HepG2 (cell line): ENCODE measurements around the gene RFTN1. TPM values are rescaled to one million over a fixed set of nuclear protein-coding genes. Genes with fewer than 3 reads are reported as not detected.

Experiments
- ATAC-seq: fragments of 200-7000 bp; cut with Tn5 transposase; 3 replicates; pipeline ENCODE4 v1.9.1; 2020; ENCODE audit warnings: mild to moderate bottlenecking, moderate library complexity
- BruUV-seq: library from RNA; stranded (reverse); fragments of 400-500 nt; replicated peaks from 2 replicates; lab custom pipeline; 2021; lab: Mats Ljungman, UMichigan
- CTCF ChIA-PET: fragments of 300-600 bp; formaldehyde crosslinking; extraction: SDS; loops from one replicate; lab custom pipeline; 2021; ENCODE audit warnings: low total read pairs, inconsistent platforms, low intra/inter-chr PET ratio; lab: Yijun Ruan, JAX
- POLR2A ChIA-PET: fragments of 350-600 bp; sonication (Branson Sonifier 250); formaldehyde crosslinking; loops from one replicate; lab custom pipeline; 2020; ENCODE audit warnings: antibody characterized with exemption, inconsistent platforms; lab: Yijun Ruan, JAX
- DNase-seq: peaks from one replicate; pipeline ENCODE4 v3.0.0-alpha.2; 2015; ENCODE audit warnings: low spot score
- FAIRE-seq: peaks from 3 replicates; lab custom pipeline; 2011; peaks lifted over from hg19 to GRCh38; lab: Jason Lieb, UNC
- H2AFZ ChIP-seq: one replicate; pipeline ENCODE4 v1.6.1; 2011; ENCODE audit warnings: low read length, inconsistent platforms
- H3K27ac ChIP-seq: fragments of 300-600 bp; 3 replicates; pipeline ENCODE4 v1.8.0; 2011; ENCODE audit warnings: mixed run types, mild to moderate bottlenecking, mixed read lengths, low read length, inconsistent platforms; ENCODE audit not compliant: insufficient read depth; ENCODE audit errors: extremely low read length
- H3K27me3 ChIP-seq, 2 experiments: fragments of 200-600 bp in 1 of 2; 2 replicates in 1 of 2; 3 replicates in 1 of 2; pipeline versions ENCODE4 v1.6.0 to v1.8.0; 2011; ENCODE audit warnings: low read length in 2 of 2, mild to moderate bottlenecking in 2 of 2, moderate library complexity in 2 of 2, inconsistent platforms in 1 of 2; ENCODE audit not compliant: insufficient read depth in 2 of 2, control insufficient read depth in 1 of 2
- H3K36me3 ChIP-seq, 2 experiments: fragments of 200-600 bp in 1 of 2; replicated peaks in 1 of 2; 2 replicates in 1 of 2; 3 replicates in 1 of 2; pipeline versions ENCODE4 v1.5.1 to v1.8.0; 2011; ENCODE audit warnings: low read length in 2 of 2, inconsistent platforms in 1 of 2; ENCODE audit not compliant: insufficient read depth in 2 of 2, control insufficient read depth in 1 of 2
- H3K4me1 ChIP-seq: 2 replicates; pipeline ENCODE4 v1.5.1; 2012; ENCODE audit warnings: low read length, inconsistent platforms; ENCODE audit not compliant: insufficient read depth
- H3K4me2 ChIP-seq: 2 replicates; pipeline ENCODE4 v1.6.0; 2011; ENCODE audit warnings: low read depth, low read length, inconsistent platforms
- H3K4me3 ChIP-seq, 3 experiments: fragments of 200-600 bp in 1 of 3; sonication (generic), shearing (Covaris generic) in 1 of 3; replicated peaks in 1 of 3; 2 replicates each; pipeline ENCODE4 v1.5.1; 2011 to 2016; ENCODE audit warnings: low read length in 3 of 3, inconsistent platforms in 2 of 3, low read depth in 2 of 3, mild to moderate bottlenecking in 2 of 3, control low read depth in 1 of 3, mixed read lengths in 1 of 3; ENCODE audit not compliant: insufficient read depth in 1 of 3
- H3K79me2 ChIP-seq: one replicate; pipeline ENCODE4 v1.6.1; 2011; ENCODE audit warnings: low read length, inconsistent platforms; ENCODE audit not compliant: insufficient read depth
- H3K9ac ChIP-seq: 2 replicates; pipeline ENCODE4 v1.6.0; 2011; ENCODE audit warnings: mild to moderate bottlenecking, low read depth, low read length, inconsistent platforms; ENCODE audit not compliant: insufficient read depth
- H3K9me3 ChIP-seq: 2 replicates; pipeline ENCODE4 v1.5.1; 2012; ENCODE audit warnings: mild to moderate bottlenecking, low read length
- H4K20me1 ChIP-seq: 2 replicates; pipeline ENCODE4 v1.6.0; 2011; ENCODE audit warnings: inconsistent platforms, mild to moderate bottlenecking, low read length, moderate library complexity; ENCODE audit not compliant: insufficient read depth
- AGO2 ChIP-seq: fragments of 200-400 bp; formaldehyde crosslinking; optimal IDR thresholded peaks from 2 replicates; pipeline ENCODE3; 2017; ENCODE audit warnings: mild to moderate bottlenecking, low read depth, low read length, moderate library complexity
- CBX1 ChIP-seq: IDR thresholded peaks from one replicate; pipeline ENCODE4 v1.6.1; 2016; ENCODE audit warnings: antibody characterized with exemption, low read depth
- CEBPB ChIP-seq: IDR thresholded peaks from 2 replicates; pipeline ENCODE4 v1.6.1; 2011; ENCODE audit warnings: low read depth, low read length, improper control_type of control experiment, borderline replicate concordance
- FUBP1 ChIP-seq: sonication (generic); formaldehyde crosslinking; IDR thresholded peaks from 2 replicates; pipeline ENCODE4 v1.5.1; 2020; ENCODE audit warnings: missing genetic modification reagents, mild to moderate bottlenecking, borderline replicate concordance
- GMEB2 ChIP-seq: IDR thresholded peaks from 2 replicates; pipeline ENCODE4 v1.6.1; 2016; ENCODE audit warnings: missing biosample characterization, missing genetic modification reagents, low read depth
- HDAC1 ChIP-seq: sonication (generic); formaldehyde crosslinking; IDR thresholded peaks from 2 replicates; pipeline ENCODE4 v1.5.1; 2020; ENCODE audit warnings: mild to moderate bottlenecking, missing genetic modification reagents
- HNF4G ChIP-seq, 2 experiments: sonication (generic) in 1 of 2; formaldehyde crosslinking in 1 of 2; IDR thresholded peaks; 2 replicates each; pipeline versions ENCODE4 v1.4.0 to v1.6.1; 2011 to 2020; ENCODE audit warnings: borderline replicate concordance in 2 of 2, low read depth in 2 of 2, mild to moderate bottlenecking in 2 of 2, low read length in 1 of 2, missing genetic modification reagents in 1 of 2, moderate library complexity in 1 of 2
- NFRKB ChIP-seq: fragments of 450-650 bp; IDR thresholded peaks from 2 replicates; pipeline ENCODE4 v1.6.1; 2017
- SETDB1 ChIP-seq: sonication (generic); formaldehyde crosslinking; IDR thresholded peaks from 2 replicates; pipeline ENCODE4 v1.5.1; 2020; ENCODE audit warnings: missing genetic modification reagents, mild to moderate bottlenecking, borderline replicate concordance
- ZNF20 ChIP-seq: sonication (generic); formaldehyde crosslinking; IDR thresholded peaks from 2 replicates; pipeline ENCODE4 v1.4.0; 2020; ENCODE audit warnings: mild to moderate bottlenecking, moderate library complexity, missing genetic modification reagents
- ZNF33B ChIP-seq: sonication (generic); formaldehyde crosslinking; IDR thresholded peaks from 2 replicates; pipeline ENCODE4 v1.5.1; 2020; ENCODE audit warnings: mild to moderate bottlenecking, missing genetic modification reagents
- ZNF441 ChIP-seq: sonication (generic); formaldehyde crosslinking; IDR thresholded peaks from 2 replicates; pipeline ENCODE4 v1.7.0; 2021; ENCODE audit warnings: missing genetic modification reagents, borderline replicate concordance
- WGBS: methylation state at CpG from one replicate; pipeline ENCODE4 v1.1.6; 2017; ENCODE audit warnings: low lambda C conversion rate; 5-methylcytosine and 5-hydroxymethylcytosine counted together
- in situ Hi-C: cut with HindIII; loops from 2 replicates; pipeline ENCODE4 v1.10.0; 2017; ENCODE audit warnings: low pct_unique_long_range_greater_than_20kb; ENCODE audit not compliant: extremely low pct_ligation_motif_present
- intact Hi-C: fragments of 100-400 bp; cut with micrococcal nuclease; formaldehyde crosslinking; loops from one replicate; pipeline ENCODE4 v1.10.0; 2022; ENCODE audit not compliant: unreplicated experiment
- polyA plus RNA-seq, 8 experiments: library from polyadenylated mRNA; depleted of rRNA in 3 of 8; stranded (reverse) in 7 of 8; unstranded in 1 of 8; fragments of >200 nt; fragmentation: Illumina TruSeq in 4 of 8; extraction: Trizol in 4 of 8; gene quantifications; 2 replicates each; pipeline versions ENCODE4 v1.2.1 to v1.2.3, GENCODE V29; 2011 to 2016; ENCODE audit warnings: low read depth in 4 of 8, missing spikeins in 1 of 8, mixed read lengths in 1 of 8; ENCODE audit not compliant: insufficient read depth in 1 of 8
- total RNA-seq, 5 experiments: library from RNA; depleted of rRNA; stranded (reverse); fragments of >200 nt; fragmentation: Illumina TruSeq; extraction: Trizol; gene quantifications; 2 replicates each; pipeline ENCODE4 v1.2.3, GENCODE V29; 2016; ENCODE audit warnings: low read depth in 1 of 5
- TF ChIP-seq, protein P1 (sequence below): sonication (generic); formaldehyde crosslinking; IDR thresholded peaks from 2 replicates; pipeline ENCODE4 v1.4.0; 2020; ENCODE audit warnings: missing genetic modification reagents, borderline replicate concordance
- TF ChIP-seq, protein P2 (sequence below): IDR thresholded peaks from 2 replicates; pipeline ENCODE4 v1.6.1; 2016; ENCODE audit warnings: low read depth, borderline replicate concordance

RFTN1 gene
- total and polyA plus RNA-seq, 2 of the 13 experiments (the other 11 are each of a cell fraction or from before 2014, with no cell fraction given) = not detected

DNA sequence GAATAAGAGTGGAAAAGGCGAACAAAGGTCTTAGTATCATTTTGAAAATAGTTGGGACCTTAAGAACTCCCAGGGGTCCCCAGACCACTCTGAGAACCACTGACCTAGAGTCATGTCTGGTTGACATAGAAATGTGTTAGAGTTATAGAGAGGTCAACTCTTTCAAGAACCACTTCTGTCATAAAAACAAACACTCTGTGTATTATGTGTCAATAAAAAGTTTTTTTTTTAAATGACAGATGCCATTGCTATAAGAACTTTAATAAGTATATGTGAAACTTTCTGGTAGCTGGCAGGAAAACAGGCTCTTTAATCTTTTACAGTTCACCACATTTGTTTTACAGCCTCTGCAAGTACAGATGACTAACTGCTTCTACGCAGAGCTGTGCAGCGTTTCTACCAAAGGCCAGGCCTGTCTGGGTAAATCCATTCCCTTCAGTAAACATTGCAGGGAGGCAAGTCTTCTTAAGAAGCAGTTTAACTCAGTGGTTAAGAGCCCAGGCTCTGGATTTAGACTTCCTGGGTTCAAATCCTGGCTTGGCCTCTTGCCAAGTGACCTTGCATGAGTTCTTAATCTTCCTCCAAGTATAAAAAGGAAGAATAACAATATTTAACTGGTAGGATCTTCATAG is 56.6 kb downstream of the RFTN1 start:
- Histone ChIP-seq H3K4me3 (no peak overlapping the region), H4K20me1 (no peaks in the 10 kb centered on the region), H3K27me3 (peaks cover 0 to 13% of the 10 kb centered on the region in 2 experiments; a peak in 1 of 5 replicates), H3K4me2 (no peak overlapping the region), H3K27ac (no peak overlapping the region), H3K36me3 (no peaks in the 10 kb centered on the region), H3K79me2 (no peaks in the 10 kb centered on the region), H3K4me1 (no peaks in the 10 kb centered on the region), H2AFZ (no peak overlapping the region), H3K9me3 (no peaks in the 10 kb centered on the region), H3K9ac (no peak overlapping the region)
- BruUV-seq = no TSS peak
- 24% methylated on average over 3 of the region's 3 CpGs for WGBS
- in situ Hi-C loops (no loop called here), intact Hi-C loops (no loop called here)
- ATAC-seq (no peak), FAIRE-seq (no peak), DNase-seq (no peak)
- ChIA-PET CTCF (no interaction called here), POLR2A (no interaction called here)
- TF ChIP-seq, protein P1, sequence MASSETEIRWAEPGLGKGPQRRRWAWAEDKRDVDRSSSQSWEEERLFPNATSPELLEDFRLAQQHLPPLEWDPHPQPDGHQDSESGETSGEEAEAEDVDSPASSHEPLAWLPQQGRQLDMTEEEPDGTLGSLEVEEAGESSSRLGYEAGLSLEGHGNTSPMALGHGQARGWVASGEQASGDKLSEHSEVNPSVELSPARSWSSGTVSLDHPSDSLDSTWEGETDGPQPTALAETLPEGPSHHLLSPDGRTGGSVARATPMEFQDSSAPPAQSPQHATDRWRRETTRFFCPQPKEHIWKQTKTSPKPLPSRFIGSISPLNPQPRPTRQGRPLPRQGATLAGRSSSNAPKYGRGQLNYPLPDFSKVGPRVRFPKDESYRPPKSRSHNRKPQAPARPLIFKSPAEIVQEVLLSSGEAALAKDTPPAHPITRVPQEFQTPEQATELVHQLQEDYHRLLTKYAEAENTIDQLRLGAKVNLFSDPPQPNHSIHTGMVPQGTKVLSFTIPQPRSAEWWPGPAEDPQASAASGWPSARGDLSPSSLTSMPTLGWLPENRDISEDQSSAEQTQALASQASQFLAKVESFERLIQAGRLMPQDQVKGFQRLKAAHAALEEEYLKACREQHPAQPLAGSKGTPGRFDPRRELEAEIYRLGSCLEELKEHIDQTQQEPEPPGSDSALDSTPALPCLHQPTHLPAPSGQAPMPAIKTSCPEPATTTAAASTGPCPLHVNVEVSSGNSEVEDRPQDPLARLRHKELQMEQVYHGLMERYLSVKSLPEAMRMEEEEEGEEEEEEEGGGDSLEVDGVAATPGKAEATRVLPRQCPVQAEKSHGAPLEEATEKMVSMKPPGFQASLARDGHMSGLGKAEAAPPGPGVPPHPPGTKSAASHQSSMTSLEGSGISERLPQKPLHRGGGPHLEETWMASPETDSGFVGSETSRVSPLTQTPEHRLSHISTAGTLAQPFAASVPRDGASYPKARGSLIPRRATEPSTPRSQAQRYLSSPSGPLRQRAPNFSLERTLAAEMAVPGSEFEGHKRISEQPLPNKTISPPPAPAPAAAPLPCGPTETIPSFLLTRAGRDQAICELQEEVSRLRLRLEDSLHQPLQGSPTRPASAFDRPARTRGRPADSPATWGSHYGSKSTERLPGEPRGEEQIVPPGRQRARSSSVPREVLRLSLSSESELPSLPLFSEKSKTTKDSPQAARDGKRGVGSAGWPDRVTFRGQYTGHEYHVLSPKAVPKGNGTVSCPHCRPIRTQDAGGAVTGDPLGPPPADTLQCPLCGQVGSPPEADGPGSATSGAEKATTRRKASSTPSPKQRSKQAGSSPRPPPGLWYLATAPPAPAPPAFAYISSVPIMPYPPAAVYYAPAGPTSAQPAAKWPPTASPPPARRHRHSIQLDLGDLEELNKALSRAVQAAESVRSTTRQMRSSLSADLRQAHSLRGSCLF (CRISPR knock-in tag) = no peak
- TF ChIP-seq AGO2 (no peak), SETDB1 (no peak), CBX1 (no peak), GMEB2 (CRISPR knock-in tag) (no peak), NFRKB (no peak), FUBP1 (CRISPR knock-in tag) (no peak), ZNF20 (no peak), HDAC1 (no peak), CEBPB (no peak), HNF4G (IDR thresholded peaks at IDR 0.05; ENCODE audit: borderline replicate concordance, low read depth, low read length) (no peak), HNF4G (CRISPR knock-in tag; IDR thresholded peaks at IDR 0.05; ENCODE audit: borderline replicate concordance, low read depth) (no peak), ZNF33B (CRISPR knock-in tag) (no peak), ZNF441 (no peak)
- TF ChIP-seq, protein P2, sequence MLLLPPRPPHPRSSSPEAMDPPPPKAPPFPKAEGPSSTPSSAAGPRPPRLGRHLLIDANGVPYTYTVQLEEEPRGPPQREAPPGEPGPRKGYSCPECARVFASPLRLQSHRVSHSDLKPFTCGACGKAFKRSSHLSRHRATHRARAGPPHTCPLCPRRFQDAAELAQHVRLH = no peak
